Measurements from ENCODE around the gene LSM2. TPM values are rescaled to one million over a fixed set of nuclear protein-coding genes. Genes with fewer than 3 reads are reported as not detected.

The LSM2 gene
- total and polyA plus RNA-seq, 9 of the 15 experiments (the other 6 are each of a cell fraction or from before 2014, with no cell fraction given), result 154 to 407 (median 223) TPM

DNA sequence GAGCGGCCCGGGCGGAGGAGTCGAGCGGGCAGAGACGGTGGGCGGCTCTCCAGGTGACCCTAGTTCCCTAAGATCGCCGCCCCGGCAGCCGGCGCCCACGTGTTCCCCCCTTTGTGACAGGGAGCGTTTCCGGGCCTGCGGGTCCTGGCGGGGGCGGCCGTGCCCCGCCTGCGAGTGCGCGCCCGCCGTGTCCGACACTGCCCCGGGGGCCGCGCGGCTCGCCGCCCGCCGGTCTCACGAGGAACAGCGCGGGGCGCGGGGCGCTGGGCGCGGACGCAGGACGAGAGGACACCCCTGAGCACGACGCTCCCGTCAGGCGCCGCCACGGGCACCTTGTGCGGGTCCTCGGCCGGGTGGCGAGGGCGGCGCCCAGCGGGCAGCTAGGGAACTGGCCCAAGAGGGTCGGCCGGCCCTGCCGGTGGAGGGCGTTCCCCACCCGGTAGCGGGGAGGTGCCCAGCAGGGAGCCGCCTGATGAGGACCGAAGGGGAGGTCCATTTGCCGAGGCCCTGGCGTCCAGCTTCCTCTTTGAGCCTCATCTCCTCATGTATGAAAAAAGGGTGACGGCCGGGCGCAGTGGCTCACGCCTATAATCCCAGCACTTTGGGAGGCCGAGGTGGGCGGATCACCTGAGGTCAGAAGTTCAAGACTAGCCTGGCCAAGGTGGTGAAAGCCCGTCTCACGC lies 11.0 kb downstream of the LSM2 start, which contains the start of gene VARS1 (continued):
- TF ChIP-seq, protein P1, sequence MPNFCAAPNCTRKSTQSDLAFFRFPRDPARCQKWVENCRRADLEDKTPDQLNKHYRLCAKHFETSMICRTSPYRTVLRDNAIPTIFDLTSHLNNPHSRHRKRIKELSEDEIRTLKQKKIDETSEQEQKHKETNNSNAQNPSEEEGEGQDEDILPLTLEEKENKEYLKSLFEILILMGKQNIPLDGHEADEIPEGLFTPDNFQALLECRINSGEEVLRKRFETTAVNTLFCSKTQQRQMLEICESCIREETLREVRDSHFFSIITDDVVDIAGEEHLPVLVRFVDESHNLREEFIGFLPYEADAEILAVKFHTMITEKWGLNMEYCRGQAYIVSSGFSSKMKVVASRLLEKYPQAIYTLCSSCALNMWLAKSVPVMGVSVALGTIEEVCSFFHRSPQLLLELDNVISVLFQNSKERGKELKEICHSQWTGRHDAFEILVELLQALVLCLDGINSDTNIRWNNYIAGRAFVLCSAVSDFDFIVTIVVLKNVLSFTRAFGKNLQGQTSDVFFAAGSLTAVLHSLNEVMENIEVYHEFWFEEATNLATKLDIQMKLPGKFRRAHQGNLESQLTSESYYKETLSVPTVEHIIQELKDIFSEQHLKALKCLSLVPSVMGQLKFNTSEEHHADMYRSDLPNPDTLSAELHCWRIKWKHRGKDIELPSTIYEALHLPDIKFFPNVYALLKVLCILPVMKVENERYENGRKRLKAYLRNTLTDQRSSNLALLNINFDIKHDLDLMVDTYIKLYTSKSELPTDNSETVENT (CRISPR knock-in tag; IDR thresholded peaks at IDR 0.05), result peak; percentile 97
- TF ChIP-seq PTRF (tag; IDR thresholded peaks at IDR 0.05) (no peak), GATAD2A (IDR thresholded peaks at IDR 0.05) (peak; percentile 72), HMG20A (CRISPR knock-in tag; conservative IDR thresholded peaks at IDR 0.05) (no peak), TARDBP (IDR thresholded peaks at IDR 0.05) (peak; percentile 95), SRSF9 (IDR thresholded peaks at IDR 0.05; ENCODE audit: borderline replicate concordance, low read depth, low read length) (no peak), MEIS2 (IDR thresholded peaks at IDR 0.05; ENCODE audit: partially characterized antibody) (peak; percentile 75), TCF7 (IDR thresholded peaks at IDR 0.05; ENCODE audit: borderline replicate concordance) (peak; percentile 61), ETV6 (IDR thresholded peaks at IDR 0.05; ENCODE audit: borderline replicate concordance in 1 of 2, low read depth in 2 of 2, low read length in 1 of 2) (0 out of 4 replicates have a peak, but pooled peaks of 1 of the 2 experiments have one; percentile 35), ETV6 (CRISPR knock-in tag; IDR thresholded peaks at IDR 0.05; ENCODE audit: borderline replicate concordance) (no peak), FOXP1 (CRISPR knock-in tag; IDR thresholded peaks at IDR 0.05) (no peak; the same call in 1 of the 2 replicates), TEAD2 (tag; IDR thresholded peaks at IDR 0.05) (no peak), POU5F1 (IDR thresholded peaks at IDR 0.05; ENCODE audit: borderline replicate concordance, low read depth, low read length, partially characterized antibody) (peak; percentile 82), ZNF12 (CRISPR knock-in tag; IDR thresholded peaks at IDR 0.05) (peak; percentile 70; the same call in 1 of the 2 replicates), XRCC4 (IDR thresholded peaks at IDR 0.05; ENCODE audit: extremely low read depth, insufficient read depth, insufficient read length) (no peak)
- TF ChIP-seq, protein P2, sequence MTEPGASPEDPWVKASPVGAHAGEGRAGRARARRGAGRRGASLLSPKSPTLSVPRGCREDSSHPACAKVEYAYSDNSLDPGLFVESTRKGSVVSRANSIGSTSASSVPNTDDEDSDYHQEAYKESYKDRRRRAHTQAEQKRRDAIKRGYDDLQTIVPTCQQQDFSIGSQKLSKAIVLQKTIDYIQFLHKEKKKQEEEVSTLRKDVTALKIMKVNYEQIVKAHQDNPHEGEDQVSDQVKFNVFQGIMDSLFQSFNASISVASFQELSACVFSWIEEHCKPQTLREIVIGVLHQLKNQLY (CRISPR knock-in tag; conservative IDR thresholded peaks at IDR 0.05), result peak; percentile 24 to 74; a peak in 1 of 4 replicates
- TF ChIP-seq, protein P3, sequence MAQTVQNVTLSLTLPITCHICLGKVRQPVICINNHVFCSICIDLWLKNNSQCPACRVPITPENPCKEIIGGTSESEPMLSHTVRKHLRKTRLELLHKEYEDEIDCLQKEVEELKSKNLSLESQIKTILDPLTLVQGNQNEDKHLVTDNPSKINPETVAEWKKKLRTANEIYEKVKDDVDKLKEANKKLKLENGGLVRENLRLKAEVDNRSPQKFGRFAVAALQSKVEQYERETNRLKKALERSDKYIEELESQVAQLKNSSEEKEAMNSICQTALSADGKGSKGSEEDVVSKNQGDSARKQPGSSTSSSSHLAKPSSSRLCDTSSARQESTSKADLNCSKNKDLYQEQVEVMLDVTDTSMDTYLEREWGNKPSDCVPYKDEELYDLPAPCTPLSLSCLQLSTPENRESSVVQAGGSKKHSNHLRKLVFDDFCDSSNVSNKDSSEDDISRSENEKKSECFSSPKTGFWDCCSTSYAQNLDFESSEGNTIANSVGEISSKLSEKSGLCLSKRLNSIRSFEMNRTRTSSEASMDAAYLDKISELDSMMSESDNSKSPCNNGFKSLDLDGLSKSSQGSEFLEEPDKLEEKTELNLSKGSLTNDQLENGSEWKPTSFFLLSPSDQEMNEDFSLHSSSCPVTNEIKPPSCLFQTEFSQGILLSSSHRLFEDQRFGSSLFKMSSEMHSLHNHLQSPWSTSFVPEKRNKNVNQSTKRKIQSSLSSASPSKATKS (CRISPR knock-in tag; IDR thresholded peaks at IDR 0.05), result no peak
- TF ChIP-seq, protein P4, sequence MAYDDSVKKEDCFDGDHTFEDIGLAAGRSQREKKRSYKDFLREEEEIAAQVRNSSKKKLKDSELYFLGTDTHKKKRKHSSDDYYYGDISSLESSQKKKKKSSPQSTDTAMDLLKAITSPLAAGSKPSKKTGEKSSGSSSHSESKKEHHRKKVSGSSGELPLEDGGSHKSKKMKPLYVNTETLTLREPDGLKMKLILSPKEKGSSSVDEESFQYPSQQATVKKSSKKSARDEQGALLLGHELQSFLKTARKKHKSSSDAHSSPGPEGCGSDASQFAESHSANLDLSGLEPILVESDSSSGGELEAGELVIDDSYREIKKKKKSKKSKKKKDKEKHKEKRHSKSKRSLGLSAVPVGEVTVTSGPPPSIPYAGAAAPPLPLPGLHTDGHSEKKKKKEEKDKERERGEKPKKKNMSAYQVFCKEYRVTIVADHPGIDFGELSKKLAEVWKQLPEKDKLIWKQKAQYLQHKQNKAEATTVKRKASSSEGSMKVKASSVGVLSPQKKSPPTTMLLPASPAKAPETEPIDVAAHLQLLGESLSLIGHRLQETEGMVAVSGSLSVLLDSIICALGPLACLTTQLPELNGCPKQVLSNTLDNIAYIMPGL (CRISPR knock-in tag; IDR thresholded peaks at IDR 0.05), result peak; percentile 99
- TF ChIP-seq, protein P5, sequence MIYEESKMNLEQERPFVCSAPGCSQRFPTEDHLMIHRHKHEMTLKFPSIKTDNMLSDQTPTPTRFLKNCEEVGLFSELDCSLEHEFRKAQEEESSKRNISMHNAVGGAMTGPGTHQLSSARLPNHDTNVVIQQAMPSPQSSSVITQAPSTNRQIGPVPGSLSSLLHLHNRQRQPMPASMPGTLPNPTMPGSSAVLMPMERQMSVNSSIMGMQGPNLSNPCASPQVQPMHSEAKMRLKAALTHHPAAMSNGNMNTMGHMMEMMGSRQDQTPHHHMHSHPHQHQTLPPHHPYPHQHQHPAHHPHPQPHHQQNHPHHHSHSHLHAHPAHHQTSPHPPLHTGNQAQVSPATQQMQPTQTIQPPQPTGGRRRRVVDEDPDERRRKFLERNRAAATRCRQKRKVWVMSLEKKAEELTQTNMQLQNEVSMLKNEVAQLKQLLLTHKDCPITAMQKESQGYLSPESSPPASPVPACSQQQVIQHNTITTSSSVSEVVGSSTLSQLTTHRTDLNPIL (CRISPR knock-in tag; IDR thresholded peaks at IDR 0.05), result no peak
